K562 (cell line): Measurements from ENCODE around the gene BIRC5. TPM values are rescaled to one million over a fixed set of nuclear protein-coding genes. Genes with fewer than 3 reads are reported as not detected.

Experiments used
- E2F6 ChIP-seq, 2 experiments: IDR thresholded peaks; 2 replicates each; pipeline ENCODE4 v1.6.1; 2011; ENCODE audit warnings: borderline replicate concordance in 1 of 2, control low read depth in 1 of 2, low read depth in 1 of 2, low read length in 1 of 2, mild to moderate bottlenecking in 1 of 2, mixed read lengths in 1 of 2, moderate library complexity in 1 of 2; ENCODE audit not compliant: insufficient read depth in 1 of 2, insufficient read length in 1 of 2, poor library complexity in 1 of 2, severe bottlenecking in 1 of 2; ENCODE audit errors: extremely low read depth in 1 of 2
- E4F1 ChIP-seq: fragments of 250-450 bp; sonication (Bioruptor Pico); IDR thresholded peaks from 2 replicates; pipeline ENCODE4 v1.5.0; 2021; ENCODE audit warnings: mild to moderate bottlenecking, borderline replicate concordance
- ETS1 ChIP-seq: conservative IDR thresholded peaks from 2 replicates; pipeline ENCODE4 v1.6.1; 2011; ENCODE audit warnings: low read depth, mild to moderate bottlenecking, low read length; ENCODE audit not compliant: control insufficient read depth
- HNRNPUL1 ChIP-seq: fragments of 200-400 bp; formaldehyde crosslinking; IDR thresholded peaks from 2 replicates; pipeline ENCODE4 v1.6.1; 2017; ENCODE audit warnings: low read length
- MEIS2 ChIP-seq: fragments of 450-650 bp; IDR thresholded peaks from 2 replicates; pipeline ENCODE4 v1.6.1; 2014; ENCODE audit warnings: mild to moderate bottlenecking; ENCODE audit not compliant: partially characterized antibody
- NR0B1 ChIP-seq: fragments of 450-650 bp; IDR thresholded peaks from one replicate; pipeline ENCODE4 v1.6.1; 2018; ENCODE audit warnings: mild to moderate bottlenecking, moderate library complexity; ENCODE audit not compliant: partially characterized antibody
- RBM22 ChIP-seq: fragments of 200-400 bp; formaldehyde crosslinking; IDR thresholded peaks from 2 replicates; pipeline ENCODE4 v1.6.1; 2018; ENCODE audit warnings: low read length, low read depth; ENCODE audit not compliant: poor library complexity, severe bottlenecking
- SOX6 ChIP-seq: fragments of 450-650 bp; IDR thresholded peaks from 2 replicates; pipeline ENCODE4 v1.6.1; 2014; ENCODE audit warnings: mild to moderate bottlenecking
- VEZF1 ChIP-seq: fragments of 200-800 bp; sonication (Bioruptor generic); IDR thresholded peaks from 2 replicates; pipeline ENCODE4 v1.6.1; 2017; ENCODE audit warnings: missing genetic modification characterization, missing compliant biosample characterization
- ZBTB43 ChIP-seq: sonication (generic); formaldehyde crosslinking; IDR thresholded peaks from 2 replicates; pipeline ENCODE4 v1.8.0; 2023; ENCODE audit warnings: mild to moderate bottlenecking, missing genetic modification reagents
- ZNF311 ChIP-seq: fragments of 250-450 bp; sonication (Bioruptor Pico); IDR thresholded peaks from 2 replicates; pipeline ENCODE4 v1.4.0; 2020; ENCODE audit warnings: mild to moderate bottlenecking, moderate library complexity
- ZNF445 ChIP-seq: fragments of 250-450 bp; sonication (Bioruptor Pico); IDR thresholded peaks from 2 replicates; pipeline ENCODE4 v1.4.0; 2020; ENCODE audit warnings: low read depth, mild to moderate bottlenecking, moderate library complexity
- ZNF512 ChIP-seq: IDR thresholded peaks from 2 replicates; pipeline ENCODE4 v1.6.1; 2016; ENCODE audit warnings: missing genetic modification characterization, missing compliant biosample characterization
- ZNF699 ChIP-seq: fragments of 250-450 bp; sonication (Bioruptor Pico); IDR thresholded peaks from 2 replicates; pipeline ENCODE4 v1.8.0; 2021; ENCODE audit warnings: mild to moderate bottlenecking, moderate library complexity; ENCODE audit not compliant: insufficient replicate concordance
- polyA plus RNA-seq, 8 experiments: library from polyadenylated mRNA; depleted of rRNA in 4 of 8; stranded (reverse) in 5 of 8; unstranded in 3 of 8; fragments of >200 nt; fragmentation: Nextera tagmentation in 2 of 8; fragmentation: Illumina TruSeq in 1 of 8; extraction: Ambion mirVana in 2 of 8; extraction: Trizol in 1 of 8; gene quantifications; 2 replicates each; pipeline versions ENCODE4 v1.2.1 to v1.2.3, GENCODE V29; 2011 to 2014; ENCODE audit warnings: inconsistent platforms in 1 of 8, missing spikeins in 1 of 8
- total RNA-seq, 7 experiments: library from RNA; depleted of rRNA in 6 of 7; stranded (reverse); fragments of >200 nt in 6 of 7; fragmentation: Illumina TruSeq in 2 of 7; extraction: Trizol in 2 of 7; gene quantifications; 2 replicates each; pipeline versions ENCODE4 v1.2.1 to v1.2.3, GENCODE V29; 2011 to 2021; ENCODE audit warnings: low replicate concordance in 1 of 7

The BIRC5 gene
- total and polyA plus RNA-seq, 9 of the 15 experiments (the other 6 are each of a cell fraction or from before 2014, with no cell fraction given): 64.4 to 140 (median 101) TPM

GRCh38 chr17:78176548-78177025, 37.5 kb upstream of the BIRC5 start (continued):
- peak; percentile 33; the same call in 1 of the 2 replicates for TF ChIP-seq ETS1
- TF ChIP-seq ZNF311: no peak
- no peak for TF ChIP-seq NR0B1
- TF ChIP-seq SOX6: 0 out of 2 replicates have a peak, but pooled peaks have one; percentile 17
- TF ChIP-seq E2F6 (IDR thresholded peaks at IDR 0.05; ENCODE audit: borderline replicate concordance in 1 of 2, extremely low read depth in 1 of 2, insufficient read depth in 1 of 2, insufficient read length in 1 of 2, low read depth in 1 of 2, low read length in 1 of 2, poor library complexity in 1 of 2, severe bottlenecking in 1 of 2): peak in 1 of 2 experiments; percentile 63
- TF ChIP-seq HNRNPUL1: no peak
- TF ChIP-seq E4F1: no peak
- no peak for TF ChIP-seq ZNF699
- TF ChIP-seq ZBTB43: no peak
- peak; percentile 31; the same call in 1 of the 2 replicates for TF ChIP-seq VEZF1 (CRISPR knock-in tag)
- peak; percentile 80 for TF ChIP-seq RBM22
- no peak for TF ChIP-seq MEIS2
- no peak for TF ChIP-seq ZNF512 (tag)
- no peak for TF ChIP-seq ZNF445 (CRISPR knock-in tag)
